Spleen (tissue), 11 donors: ENCODE data around the gene SDHAF4. TPM values are rescaled to one million over a fixed set of nuclear protein-coding genes. Genes with fewer than 3 reads are reported as not detected.

Experiments used
- DNase-seq: peaks from one replicate; pipeline ENCODE4 v3.0.0-alpha.2; 2020
- H3K27ac ChIP-seq, 8 donors: fragments of 200-600 bp; sonication (generic) in 7 of 8; 1 replicate in 4 of 8; 2 replicates in 4 of 8; pipeline versions ENCODE4 v1.5.0 to v1.8.0; 2016 to 2021; ENCODE audit warnings: inconsistent platforms in 4 of 8, mild to moderate bottlenecking in 4 of 8, moderate library complexity in 1 of 8
- H3K27me3 ChIP-seq, 7 donors: fragments of 200-600 bp; sonication (generic) in 6 of 7; replicated peaks in 1 of 7; 1 replicate in 4 of 7; 2 replicates in 3 of 7; pipeline versions ENCODE4 v1.5.0 to v1.8.0; 2016 to 2021; ENCODE audit warnings: inconsistent platforms in 3 of 7, mild to moderate bottlenecking in 1 of 7
- H3K36me3 ChIP-seq, 6 donors: fragments of 200-600 bp; sonication (generic) in 5 of 6; 1 replicate in 4 of 6; 2 replicates in 2 of 6; pipeline versions ENCODE4 v1.5.0 to v1.8.0; 2016 to 2021; ENCODE audit warnings: inconsistent platforms in 2 of 6
- H3K4me1 ChIP-seq, 6 donors: fragments of 200-600 bp; sonication (generic) in 5 of 6; 1 replicate in 3 of 6; 2 replicates in 3 of 6; pipeline versions ENCODE4 v1.5.0 to v1.8.0; 2016 to 2021; ENCODE audit warnings: inconsistent platforms in 3 of 6
- H3K4me3 ChIP-seq, 8 donors: fragments of 200-600 bp; sonication (generic) in 7 of 8; 1 replicate in 4 of 8; 2 replicates in 4 of 8; pipeline versions ENCODE4 v1.5.0 to v1.8.0; 2016 to 2021; ENCODE audit warnings: inconsistent platforms in 4 of 8, mild to moderate bottlenecking in 4 of 8, moderate library complexity in 2 of 8
- H3K9me3 ChIP-seq, 8 donors: fragments of 200-600 bp; sonication (generic) in 7 of 8; 1 replicate in 4 of 8; 2 replicates in 4 of 8; pipeline versions ENCODE4 v1.5.0 to v1.8.0; 2016 to 2021; ENCODE audit warnings: inconsistent platforms in 4 of 8
- POLR2A ChIP-seq, 3 donors: fragments of 450-650 bp; IDR thresholded peaks; one replicate each; pipeline ENCODE4 v1.5.1; 2017; ENCODE audit warnings: antibody characterized with exemption in 3 of 3, mild to moderate bottlenecking in 1 of 3
- POLR2AphosphoS5 ChIP-seq, 3 donors: sonication (generic); formaldehyde crosslinking; IDR thresholded peaks; one replicate each; pipeline ENCODE4 v1.5.1; 2017; ENCODE audit warnings: antibody characterized with exemption in 3 of 3
- WGBS, 5 donors: extraction: QIAGEN DNeasy Blood & Tissue Kit in 3 of 5; methylation state at CpG; one replicate each; pipeline versions ENCODE4 v1.1.5 to v1.1.7; 2013 to 2018; 5-methylcytosine and 5-hydroxymethylcytosine counted together
- intact Hi-C: fragments of 100-400 bp; cut with DNase I; formaldehyde crosslinking; loops from one replicate; pipeline ENCODE4 v1.15.0; 2023; ENCODE audit warnings: low total_unique reads
- polyA plus RNA-seq, 3 donors: library from polyadenylated mRNA; stranded (reverse); fragments of 200-250 nt; gene quantifications; one replicate each; pipeline ENCODE4 v1.2.1, GENCODE V29; 2013
- total RNA-seq, 7 donors: library from RNA; depleted of rRNA in 3 of 7; stranded (reverse); fragments of >200 nt in 3 of 7; fragmentation: NEBNext Ultra II Directional in 4 of 7; extraction: Animal tissue kit (Norgen Biotek cat#: 25700) in 4 of 7; gene quantifications; one replicate each; pipeline versions ENCODE4 v1.1.0 to v1.2.1, GENCODE V29; 2016 to 2021
- TF ChIP-seq, protein P1 (sequence below), 11 experiments: fragments of 200-600 bp in 7 of 11; fragments of 450-650 bp in 4 of 11; sonication (generic) in 4 of 11; IDR thresholded peaks in 8 of 11; conservative IDR thresholded peaks in 3 of 11; 1 replicate in 7 of 11; 2 replicates in 4 of 11; pipeline versions ENCODE4 v1.4.0 to v1.8.0; 2016 to 2021; ENCODE audit warnings: antibody characterized with exemption in 11 of 11, inconsistent platforms in 4 of 11, mild to moderate bottlenecking in 1 of 11
- donor health status: healthy with polysubstance abuse.
- donor health status: DM: no; HTN: no; CAD: no; lungs with moderate emphysema.
- donor health status: DM: no; HTN: no; CAD: no.
- donor health status: Bipolar disorder and iron deficiency.
- donor health status: healthy.
- donor health status: DM: no; HTN: no; CAD: no.
- donor health status: DM: yes; HTN: yes; CAD: no.

Gene SDHAF4
- total and polyA plus RNA-seq, 10 donors, result 2.7 to 12.8 (median 8.0) TPM

DNA sequence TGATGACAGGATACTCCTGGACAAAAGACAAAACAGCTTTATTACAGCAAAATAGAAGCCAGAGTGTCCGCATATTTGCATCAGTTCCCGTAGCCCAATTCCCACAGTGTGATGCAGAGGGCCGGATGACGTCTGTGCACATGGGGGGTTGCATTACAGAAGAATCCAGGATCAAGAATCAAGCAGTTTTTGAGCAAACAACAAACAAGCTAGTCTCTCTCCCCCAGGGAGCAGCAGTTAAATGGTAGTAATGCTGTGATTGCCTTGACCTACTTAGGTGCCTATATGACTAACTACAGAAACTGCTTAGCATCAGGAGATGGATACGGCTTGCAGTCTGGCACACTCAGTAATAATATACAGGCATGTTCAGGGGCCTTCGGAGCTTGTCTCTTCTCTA lies 3.2 kb upstream of the SDHAF4 start:
- intact Hi-C loops, result no loop called here
- H3K4me1 ChIP-seq, result peaks cover 0 to 24% (median 16%) of the 10 kb centered on the region in 6 donors
- H3K4me3 ChIP-seq, result no peak overlapping the region
- WGBS, 5 donors, result 73 to 78% (median 74%) methylated on average over 6 of the region's 6 CpGs
- TF ChIP-seq POLR2AphosphoS5 (IDR thresholded peaks at IDR 0.05) (no peak), POLR2A (IDR thresholded peaks at IDR 0.05) (no peak)
- TF ChIP-seq, protein P1, sequence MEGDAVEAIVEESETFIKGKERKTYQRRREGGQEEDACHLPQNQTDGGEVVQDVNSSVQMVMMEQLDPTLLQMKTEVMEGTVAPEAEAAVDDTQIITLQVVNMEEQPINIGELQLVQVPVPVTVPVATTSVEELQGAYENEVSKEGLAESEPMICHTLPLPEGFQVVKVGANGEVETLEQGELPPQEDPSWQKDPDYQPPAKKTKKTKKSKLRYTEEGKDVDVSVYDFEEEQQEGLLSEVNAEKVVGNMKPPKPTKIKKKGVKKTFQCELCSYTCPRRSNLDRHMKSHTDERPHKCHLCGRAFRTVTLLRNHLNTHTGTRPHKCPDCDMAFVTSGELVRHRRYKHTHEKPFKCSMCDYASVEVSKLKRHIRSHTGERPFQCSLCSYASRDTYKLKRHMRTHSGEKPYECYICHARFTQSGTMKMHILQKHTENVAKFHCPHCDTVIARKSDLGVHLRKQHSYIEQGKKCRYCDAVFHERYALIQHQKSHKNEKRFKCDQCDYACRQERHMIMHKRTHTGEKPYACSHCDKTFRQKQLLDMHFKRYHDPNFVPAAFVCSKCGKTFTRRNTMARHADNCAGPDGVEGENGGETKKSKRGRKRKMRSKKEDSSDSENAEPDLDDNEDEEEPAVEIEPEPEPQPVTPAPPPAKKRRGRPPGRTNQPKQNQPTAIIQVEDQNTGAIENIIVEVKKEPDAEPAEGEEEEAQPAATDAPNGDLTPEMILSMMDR (IDR thresholded peaks at IDR 0.05 in 8 of 11, conservative IDR thresholded peaks at IDR 0.05 in 3 of 11), result no peak
- no peaks in the 10 kb centered on the region for H3K27me3 ChIP-seq
- no peak for DNase-seq
- H3K9me3 ChIP-seq, result no peaks in the 10 kb centered on the region
- no peak overlapping the region for H3K27ac ChIP-seq
- H3K36me3 ChIP-seq, result peaks cover 0 to 10% (median 0%) of the 10 kb centered on the region in 6 donors

DNA sequence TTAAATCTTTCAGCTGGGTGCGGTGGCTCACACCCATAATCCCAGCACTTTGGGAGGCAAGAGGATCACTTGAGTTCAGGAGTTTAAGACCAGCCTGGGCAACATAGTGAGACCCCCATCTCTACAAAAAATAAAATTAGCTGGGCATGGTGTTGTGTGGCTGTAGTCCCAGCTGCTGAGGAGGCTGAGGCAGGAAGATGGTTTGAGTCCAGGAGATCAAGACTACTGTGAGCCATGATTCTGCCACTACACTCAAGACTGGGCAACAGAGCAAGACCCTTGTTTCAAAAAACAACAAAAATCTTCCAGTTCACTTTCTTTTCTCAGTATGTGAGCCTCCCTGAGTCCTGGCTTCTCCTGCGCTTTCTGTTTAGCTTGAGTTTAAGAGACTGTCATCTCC lies 7.9 kb downstream of the SDHAF4 start:
- Histone ChIP-seq H3K36me3 (peaks cover 0 to 12% (median 2%) of the 10 kb centered on the region in 6 donors), H3K27ac (no peak overlapping the region), H3K9me3 (no peaks in the 10 kb centered on the region), H3K4me1 (no peaks in the 10 kb centered on the region), H3K4me3 (no peak overlapping the region), H3K27me3 (no peaks in the 10 kb centered on the region)
- DNase-seq, result no peak
- WGBS, 5 donors, result 98 to 100% (median 98%) methylated on average over 2 of the region's 2 CpGs
- TF ChIP-seq POLR2A (IDR thresholded peaks at IDR 0.05), result no peak
- TF ChIP-seq, protein P1 (IDR thresholded peaks at IDR 0.05 in 8 of 11, conservative IDR thresholded peaks at IDR 0.05 in 3 of 11), result no peak
- intact Hi-C loops, result no loop called here

DNA sequence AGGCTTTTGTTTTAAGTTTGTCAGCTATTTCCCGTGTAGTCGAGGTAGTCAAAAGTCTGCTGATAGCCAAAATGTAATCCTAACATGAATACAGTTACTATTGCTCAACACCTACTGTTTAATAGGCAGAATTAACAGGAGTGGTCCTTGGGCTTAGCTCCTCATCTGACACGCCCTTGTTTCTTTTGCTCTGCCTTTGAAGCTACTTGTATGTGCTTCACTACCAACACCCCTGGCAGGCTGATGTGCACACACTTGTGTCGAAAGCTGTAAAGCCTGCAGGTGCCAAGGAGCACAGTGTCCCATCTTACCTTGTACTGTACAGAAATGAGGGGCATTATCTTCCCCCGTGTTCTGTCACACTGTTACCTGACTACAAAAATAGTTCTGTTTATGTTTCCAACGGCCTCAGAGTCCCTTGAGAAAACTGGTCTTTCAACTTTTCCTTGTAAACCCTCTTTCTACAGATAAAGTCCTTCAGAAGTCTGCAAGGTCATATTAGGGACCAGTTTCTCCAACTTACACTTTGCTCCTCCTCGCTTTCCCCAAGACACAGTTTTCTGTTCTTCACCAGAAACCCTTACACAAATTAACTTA lies 9.3 kb downstream of the SDHAF4 start:
- no peak for TF ChIP-seq POLR2AphosphoS5 (IDR thresholded peaks at IDR 0.05)
- TF ChIP-seq, protein P1 (IDR thresholded peaks at IDR 0.05 in 8 of 11, conservative IDR thresholded peaks at IDR 0.05 in 3 of 11), result no peak
- no peak for TF ChIP-seq POLR2A (IDR thresholded peaks at IDR 0.05)
- Histone ChIP-seq H3K36me3 (peaks cover 0 to 21% (median 11%) of the 10 kb centered on the region in 6 donors), H3K27ac (no peak overlapping the region), H3K4me3 (no peak overlapping the region), H3K9me3 (no peaks in the 10 kb centered on the region), H3K4me1 (no peaks in the 10 kb centered on the region), H3K27me3 (no peaks in the 10 kb centered on the region)
- intact Hi-C loops, result no loop called here
- no peak for DNase-seq
- 73 to 85% (median 78%) methylated on average over 7 of the region's 7 CpGs for WGBS, 5 donors

DNA sequence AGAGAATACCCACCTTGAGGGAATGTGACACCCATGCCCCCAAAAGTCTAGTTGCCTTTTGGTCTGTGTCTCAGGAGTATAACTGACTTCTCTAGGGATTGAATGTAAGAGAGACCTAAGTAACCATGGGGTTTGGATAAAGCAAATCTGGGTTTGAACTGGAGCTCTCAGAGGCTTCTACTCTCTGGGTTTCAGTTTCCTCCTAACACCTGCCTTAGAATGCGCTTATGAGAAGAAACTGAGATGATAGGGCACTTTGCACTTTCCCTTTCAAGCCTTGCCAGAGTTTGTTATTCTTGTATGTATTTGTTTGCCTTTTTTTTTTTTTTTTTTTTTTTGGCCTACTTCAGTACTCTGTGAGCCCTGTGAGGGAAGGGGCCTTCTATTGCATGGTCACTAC lies 19.4 kb downstream of the SDHAF4 start:
- DNase-seq, result no peak
- no peaks in the 10 kb centered on the region for H3K9me3 ChIP-seq
- H3K36me3 ChIP-seq, result peaks cover 0 to 88% (median 26%) of the 10 kb centered on the region in 6 donors
- TF ChIP-seq, protein P1 (IDR thresholded peaks at IDR 0.05 in 8 of 11, conservative IDR thresholded peaks at IDR 0.05 in 3 of 11), result no peak
- TF ChIP-seq POLR2AphosphoS5 (IDR thresholded peaks at IDR 0.05) (no peak), POLR2A (IDR thresholded peaks at IDR 0.05) (no peak)
- no peaks in the 10 kb centered on the region for H3K27me3 ChIP-seq
- WGBS, 5 donors, result 72 to 93% (median 88%) methylated on average over 1 of the region's 1 CpG
- H3K4me3 ChIP-seq, result no peak overlapping the region
- H3K4me1 ChIP-seq, result no peaks in the 10 kb centered on the region
- intact Hi-C loops, result no loop called here
- H3K27ac ChIP-seq, result no peak overlapping the region
